HFFc6 (cell line): ENCODE data around the gene EHD3. TPM values are rescaled to one million over a fixed set of nuclear protein-coding genes. Genes with fewer than 3 reads are reported as not detected.

Experiments used
- DNase-seq: peaks from one replicate; pipeline ENCODE4 v3.0.0-alpha.2; 2018
- H3K27ac Mint-ChIP-seq: 2 replicates; pipeline ENCODE4 v1.8.0; 2020; ENCODE audit warnings: mild to moderate bottlenecking, mixed read lengths
- H3K27me3 Mint-ChIP-seq: 2 replicates; pipeline ENCODE4 v1.8.0; 2021; ENCODE audit warnings: mild to moderate bottlenecking, moderate library complexity, mixed read lengths; ENCODE audit not compliant: insufficient read depth
- H3K36me3 Mint-ChIP-seq: 2 replicates; pipeline ENCODE4 v1.8.0; 2021; ENCODE audit warnings: low read depth, mixed read lengths
- H3K4me1 Mint-ChIP-seq: 2 replicates; pipeline ENCODE4 v1.8.0; 2020; ENCODE audit warnings: low read depth, mixed read lengths
- H3K4me3 Mint-ChIP-seq: 2 replicates; pipeline ENCODE4 v1.8.0; 2020; ENCODE audit warnings: mild to moderate bottlenecking, moderate library complexity, mixed read lengths
- H3K9me3 Mint-ChIP-seq: 2 replicates; pipeline ENCODE4 v1.8.0; 2020; ENCODE audit warnings: mild to moderate bottlenecking, mixed read lengths
- total RNA-seq, 6 experiments: library from RNA; stranded (reverse); fragmentation: NEBNext Ultra II Directional; extraction: Animal tissue kit (Norgen Biotek cat#: 25700); gene quantifications; 2 replicates in 1 of 6; 3 replicates in 5 of 6; pipeline ENCODE4 v1.2.3, GENCODE V29; 2021
- TF ChIP-seq, protein P1 (sequence below): fragments of 200-600 bp; sonication (generic); IDR thresholded peaks from 2 replicates; pipeline ENCODE4 v1.5.0; 2021; ENCODE audit warnings: antibody characterized with exemption, mild to moderate bottlenecking

The EHD3 gene
- total RNA-seq, 6 experiments from 2014 or later, result 49.6 to 70.6 (median 62.0) TPM

- Mint-ChIP-seq H3K4me3 (no peak overlapping the region), H3K27me3 (peaks cover 9% of the 10 kb centered on the region), H3K36me3 (no peaks in the 10 kb centered on the region), H3K27ac (no peak overlapping the region), H3K9me3 (no peaks in the 10 kb centered on the region), H3K4me1 (no peaks in the 10 kb centered on the region)
- DNase-seq, result no peak
- TF ChIP-seq, protein P1, sequence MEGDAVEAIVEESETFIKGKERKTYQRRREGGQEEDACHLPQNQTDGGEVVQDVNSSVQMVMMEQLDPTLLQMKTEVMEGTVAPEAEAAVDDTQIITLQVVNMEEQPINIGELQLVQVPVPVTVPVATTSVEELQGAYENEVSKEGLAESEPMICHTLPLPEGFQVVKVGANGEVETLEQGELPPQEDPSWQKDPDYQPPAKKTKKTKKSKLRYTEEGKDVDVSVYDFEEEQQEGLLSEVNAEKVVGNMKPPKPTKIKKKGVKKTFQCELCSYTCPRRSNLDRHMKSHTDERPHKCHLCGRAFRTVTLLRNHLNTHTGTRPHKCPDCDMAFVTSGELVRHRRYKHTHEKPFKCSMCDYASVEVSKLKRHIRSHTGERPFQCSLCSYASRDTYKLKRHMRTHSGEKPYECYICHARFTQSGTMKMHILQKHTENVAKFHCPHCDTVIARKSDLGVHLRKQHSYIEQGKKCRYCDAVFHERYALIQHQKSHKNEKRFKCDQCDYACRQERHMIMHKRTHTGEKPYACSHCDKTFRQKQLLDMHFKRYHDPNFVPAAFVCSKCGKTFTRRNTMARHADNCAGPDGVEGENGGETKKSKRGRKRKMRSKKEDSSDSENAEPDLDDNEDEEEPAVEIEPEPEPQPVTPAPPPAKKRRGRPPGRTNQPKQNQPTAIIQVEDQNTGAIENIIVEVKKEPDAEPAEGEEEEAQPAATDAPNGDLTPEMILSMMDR, result no peak
Observed at GRCh38 chr2:31212659-31213600, 21.0 kb upstream of the EHD3 start.

GRCh38 chr2:31213601-31214443 lies 20.1 kb upstream of the EHD3 start:
- TF ChIP-seq, protein P1, result no peak
- no peak for DNase-seq
- Mint-ChIP-seq H3K4me1 (no peaks in the 10 kb centered on the region), H3K36me3 (no peaks in the 10 kb centered on the region), H3K9me3 (no peaks in the 10 kb centered on the region), H3K27ac (no peak overlapping the region), H3K27me3 (peaks cover 10% of the 10 kb centered on the region), H3K4me3 (no peak overlapping the region)

DNA sequence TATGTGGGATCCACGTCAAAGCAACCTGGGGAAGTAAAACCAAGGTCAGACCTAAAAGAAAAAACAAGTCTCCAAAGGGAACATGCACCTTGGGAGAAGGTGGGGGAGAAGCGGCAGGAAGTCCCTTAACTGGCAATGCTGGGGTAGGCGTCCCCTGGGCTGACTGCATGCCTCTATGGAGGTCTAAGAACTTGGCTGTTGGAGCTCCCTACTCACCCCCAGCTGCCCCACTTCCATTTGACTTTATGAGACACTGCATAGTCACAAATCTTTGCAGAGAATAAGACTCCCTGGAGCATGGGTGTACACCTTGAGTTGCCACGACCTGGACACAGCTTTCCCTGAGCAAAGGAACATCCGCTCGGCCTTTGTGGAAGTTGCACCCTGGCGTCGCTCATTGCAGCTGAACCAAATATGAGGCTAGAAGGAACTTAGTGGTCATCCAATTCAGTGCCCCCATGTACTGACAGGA lies 19.5 kb upstream of the EHD3 start:
- no peak overlapping the region for H3K4me3 Mint-ChIP-seq
- no peak overlapping the region for H3K27ac Mint-ChIP-seq
- H3K4me1 Mint-ChIP-seq, result no peaks in the 10 kb centered on the region
- no peak for DNase-seq
- TF ChIP-seq, protein P1, result no peak
- no peaks in the 10 kb centered on the region for H3K36me3 Mint-ChIP-seq
- H3K9me3 Mint-ChIP-seq, result no peaks in the 10 kb centered on the region
- H3K27me3 Mint-ChIP-seq, result peaks cover 7% of the 10 kb centered on the region

DNA sequence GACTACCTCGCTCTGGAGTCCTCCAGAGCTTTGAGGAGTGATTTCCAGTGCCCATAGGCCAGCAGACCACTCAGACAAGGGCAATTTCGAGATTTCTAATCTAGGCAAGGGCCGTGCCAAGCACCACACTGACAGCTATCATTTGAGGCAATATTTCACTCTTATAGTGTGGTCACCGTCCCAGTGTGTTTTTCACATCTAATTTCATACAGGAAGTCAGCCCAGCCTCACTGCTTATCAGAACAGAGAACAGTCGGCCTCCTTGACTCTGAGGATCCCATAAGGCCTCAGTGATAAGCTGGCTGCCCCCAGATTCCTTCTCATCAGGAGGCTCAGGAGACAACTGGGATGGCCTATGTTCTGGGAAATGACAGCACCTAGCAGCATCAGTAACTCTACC lies 17.2 kb upstream of the EHD3 start:
- Mint-ChIP-seq H3K27ac (no peak overlapping the region), H3K4me3 (no peak overlapping the region), H3K4me1 (no peaks in the 10 kb centered on the region), H3K36me3 (no peaks in the 10 kb centered on the region), H3K27me3 (peaks cover 18% of the 10 kb centered on the region), H3K9me3 (no peaks in the 10 kb centered on the region)
- DNase-seq, result no peak
- TF ChIP-seq, protein P1, result no peak

- Mint-ChIP-seq H3K27ac (no peak within 1 kb of the TSS), H3K4me3 (no peak within 1 kb of the TSS), H3K9me3 (no peaks in the 10 kb centered on the region), H3K27me3 (peaks cover 25% of the 10 kb centered on the region), H3K4me1 (no peaks in the 10 kb centered on the region), H3K36me3 (no peaks in the 10 kb centered on the region)
- TF ChIP-seq, protein P1, result no peak
- DNase-seq, result no peak
Observed at GRCh38 chr2:31217465-31218200, 16.3 kb upstream of the EHD3 start, which contains the start of gene CAPN14. TSS of gene CAPN14 (minus strand) at chr2:31217515. CDS start at chr2:31205447, 12,068 bp downstream.
